ENCODE data around the gene PRDM16. TPM values are rescaled to one million over a fixed set of nuclear protein-coding genes. Genes with fewer than 3 reads are reported as not detected.

PRDM16 gene
- total RNA-seq, 1 experiment from 2014 or later = 6.1 TPM

DNA sequence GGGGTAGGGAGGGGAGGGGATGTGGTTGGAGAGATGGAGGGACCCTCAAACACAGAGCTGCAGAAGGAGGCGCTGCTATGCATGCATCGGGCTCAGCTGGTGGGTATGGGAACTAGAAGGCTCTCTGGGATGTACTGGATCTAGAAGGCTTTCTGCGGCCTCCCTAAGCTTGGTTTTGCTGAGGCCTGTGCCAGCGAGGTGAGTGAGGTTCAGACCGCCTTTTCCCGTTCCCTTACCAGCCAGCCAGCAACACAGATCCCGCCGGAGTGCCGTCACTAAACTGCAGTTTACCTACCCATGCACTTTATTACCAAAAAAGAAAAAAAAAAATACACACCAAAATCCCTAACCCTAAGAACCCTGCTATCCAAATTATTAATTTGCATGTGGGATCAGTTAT is 180.2 kb downstream of the PRDM16 start:
- ChIA-PET RAD21 (ENCODE audit: low non-redundant PET in 1 of 2, low total read pairs in 2 of 2, uncharacterized antibody in 2 of 2, unreplicated experiment in 2 of 2) (no interaction called here), CTCF (no interaction called here), POLR2A (no interaction called here)
- H2AFZ ChIP-seq (ENCODE audit: low read depth, low read length, poor library complexity, severe bottlenecking) = no peak overlapping the region
- no peak overlapping the region for H3K9ac ChIP-seq (ENCODE audit: low read length)
- no peak for ATAC-seq
- no peak overlapping the region for H3K4me3 ChIP-seq (replicated peaks in 1 of 2; ENCODE audit: low read depth in 1 of 2, low read length in 2 of 2)
- no peak for DNase-seq (ENCODE audit: low read depth, low spot score)
- H3K4me1 ChIP-seq (ENCODE audit: control insufficient read depth in 1 of 2, insufficient read depth in 2 of 2, low read length in 2 of 2) = peaks cover 3 to 6% of the 10 kb centered on the region in 2 experiments; a peak in 1 of 4 replicates
- no peaks in the 10 kb centered on the region for H3K79me2 ChIP-seq (ENCODE audit: insufficient read depth, low read length)
- H3K27ac ChIP-seq (ENCODE audit: low read depth, low read length) = no peak overlapping the region
- H3K9me2 ChIP-seq (ENCODE audit: insufficient read depth) = no peaks in the 10 kb centered on the region
- H3K36me3 ChIP-seq (ENCODE audit: control insufficient read depth in 1 of 2, insufficient read depth in 2 of 2, low read length in 2 of 2) = no peaks in the 10 kb centered on the region
- H3K27me3 ChIP-seq (ENCODE audit: insufficient read depth, low read length) = no peaks in the 10 kb centered on the region
- no peaks in the 10 kb centered on the region for H3K9me3 ChIP-seq (ENCODE audit: control insufficient read depth in 1 of 2, insufficient read depth in 1 of 2, low read depth in 1 of 2, low read length in 2 of 2)
- H3K4me2 ChIP-seq (ENCODE audit: low read length) = no peak overlapping the region
- intact Hi-C loops (cut with micrococcal nuclease) = no loop called here
- BruUV-seq (replicated peaks) = no TSS peak
- TF ChIP-seq CBX3 (IDR thresholded peaks at IDR 0.05; ENCODE audit: low read depth) = no peak
- TF ChIP-seq SIN3A (IDR thresholded peaks at IDR 0.05; ENCODE audit: low read depth) = no peak
- TF ChIP-seq, protein P1, sequence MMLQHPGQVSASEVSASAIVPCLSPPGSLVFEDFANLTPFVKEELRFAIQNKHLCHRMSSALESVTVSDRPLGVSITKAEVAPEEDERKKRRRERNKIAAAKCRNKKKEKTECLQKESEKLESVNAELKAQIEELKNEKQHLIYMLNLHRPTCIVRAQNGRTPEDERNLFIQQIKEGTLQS (IDR thresholded peaks at IDR 0.05) = no peak
- TF ChIP-seq ZNF274 (IDR thresholded peaks at IDR 0.05; ENCODE audit: low read depth, low read length) = no peak
- no peak for TF ChIP-seq MAX (IDR thresholded peaks at IDR 0.05)
- TF ChIP-seq FOSL1 (IDR thresholded peaks at IDR 0.05; ENCODE audit: low read depth) = no peak
- TF ChIP-seq EZH2phosphoT487 (IDR thresholded peaks at IDR 0.05; ENCODE audit: borderline replicate concordance) = no peak
- TF ChIP-seq TCF7L2 (IDR thresholded peaks at IDR 0.05; ENCODE audit: borderline replicate concordance, extremely low read depth, insufficient read depth, insufficient read length) = no peak
- TF ChIP-seq ELF1 (IDR thresholded peaks at IDR 0.05; ENCODE audit: borderline replicate concordance, low read depth) = no peak
- TF ChIP-seq SP1 (IDR thresholded peaks at IDR 0.05; ENCODE audit: low read depth) = no peak
- H4K20me1 ChIP-seq (ENCODE audit: insufficient read depth) = no peaks in the 10 kb centered on the region
